GM12878 (cell line): ENCODE measurements around the gene FN1.

Source experiments
- NFXL1 ChIP-seq: fragments of 450-650 bp; IDR thresholded peaks from 2 replicates; pipeline ENCODE4 v1.6.1; 2017; ENCODE audit warnings: antibody characterized with exemption, mild to moderate bottlenecking, borderline replicate concordance
- ZNF24 ChIP-seq: fragments of 450-650 bp; IDR thresholded peaks from 2 replicates; pipeline ENCODE4 v1.6.1; 2017; ENCODE audit warnings: antibody characterized with exemption, mild to moderate bottlenecking

- no peak for TF ChIP-seq NFXL1
- no peak for TF ChIP-seq ZNF24
Observed at GRCh38 chr2:215447056-215447455, 11.2 kb upstream of the FN1 start.
